K562 (cell line): ENCODE data around the gene HOMEZ. TPM values are rescaled to one million over a fixed set of nuclear protein-coding genes. Genes with fewer than 3 reads are reported as not detected.

Experiments used
- ATAC-seq: fragments of 200-7000 bp; cut with Tn5 transposase; 3 replicates; pipeline ENCODE4 v1.9.1; 2020; ENCODE audit warnings: moderate library complexity
- BruUV-seq: library from RNA; stranded (reverse); fragments of 400-500 nt; replicated peaks from 2 replicates; lab custom pipeline; 2021; lab: Mats Ljungman, UMichigan
- CTCF ChIA-PET: fragments of 300-600 bp; formaldehyde crosslinking; extraction: SDS; loops from one replicate; lab custom pipeline; 2021; ENCODE audit warnings: low intra/inter-chr PET ratio; lab: Yijun Ruan, JAX
- POLR2A ChIA-PET: fragments of 300-600, 350-650 bp; sonication (Branson Sonifier 250); formaldehyde crosslinking; extraction: SDS; loops from one replicate; lab custom pipeline; 2021; ENCODE audit warnings: antibody characterized with exemption, inconsistent platforms; lab: Yijun Ruan, JAX
- DNase-seq, 4 experiments: peaks; one replicate each; pipeline versions ENCODE4 v3.0.0 to v3.0.0-alpha.2; 2011 to 2018; ENCODE audit warnings: low spot score in 3 of 4, mixed read lengths in 3 of 4; ENCODE audit errors: extremely low read depth in 1 of 4
- FAIRE-seq: peaks from 2 replicates; lab custom pipeline; 2011; peaks lifted over from hg19 to GRCh38; lab: Jason Lieb, UNC
- H2AFZ ChIP-seq: 2 replicates; pipeline ENCODE4 v1.6.0; 2011; ENCODE audit warnings: low read depth, low read length, control low read depth, inconsistent platforms
- H3K27ac ChIP-seq: fragments of 200-600 bp; 3 replicates; pipeline ENCODE4 v1.8.0; 2011; ENCODE audit warnings: low read depth, mild to moderate bottlenecking, control low read depth, inconsistent platforms, low read length, moderate library complexity, mixed read lengths; ENCODE audit errors: extremely low read depth
- H3K27me3 ChIP-seq, 2 experiments: fragments of 300-600 bp in 1 of 2; 2 replicates in 1 of 2; 3 replicates in 1 of 2; pipeline versions ENCODE4 v1.6.0 to v1.8.0; 2011; ENCODE audit warnings: inconsistent platforms in 2 of 2, low read length in 2 of 2, mild to moderate bottlenecking in 1 of 2, mixed read lengths in 1 of 2, moderate library complexity in 1 of 2; ENCODE audit not compliant: control insufficient read depth in 2 of 2, insufficient read depth in 2 of 2
- H3K36me3 ChIP-seq: fragments of 300-600 bp; 3 replicates; pipeline ENCODE4 v1.8.0; 2011; ENCODE audit warnings: mild to moderate bottlenecking, low read length, inconsistent platforms; ENCODE audit not compliant: control insufficient read depth, insufficient read depth
- H3K4me1 ChIP-seq, 2 experiments: fragments of 200-600 bp in 1 of 2; replicated peaks in 1 of 2; 2 replicates in 1 of 2; 3 replicates in 1 of 2; pipeline versions ENCODE4 v1.5.1 to v1.8.0; 2011; ENCODE audit warnings: inconsistent platforms in 2 of 2, low read length in 2 of 2, mild to moderate bottlenecking in 1 of 2, mixed read lengths in 1 of 2, moderate library complexity in 1 of 2; ENCODE audit not compliant: control insufficient read depth in 2 of 2, insufficient read depth in 2 of 2
- H3K4me2 ChIP-seq: 2 replicates; pipeline ENCODE4 v1.6.1; 2011; ENCODE audit warnings: low read length, control low read depth, inconsistent platforms, mixed read lengths; ENCODE audit not compliant: insufficient read depth
- H3K4me3 ChIP-seq: fragments of 200-600 bp; sonication (generic), shearing (Covaris generic); 2 replicates; pipeline ENCODE4 v1.5.1; 2016; ENCODE audit warnings: control low read depth, inconsistent platforms
- H3K79me2 ChIP-seq: fragments of 200-600 bp; 3 replicates; pipeline ENCODE4 v1.8.0; 2011; ENCODE audit warnings: low read length, inconsistent platforms; ENCODE audit not compliant: control insufficient read depth, insufficient read depth
- H3K9ac ChIP-seq, 2 experiments: 2 replicates each; pipeline versions ENCODE4 v1.6.0 to v1.6.1; 2011; ENCODE audit warnings: low read depth in 2 of 2, low read length in 2 of 2, control low read depth in 1 of 2, inconsistent platforms in 1 of 2, mild to moderate bottlenecking in 1 of 2, mixed read lengths in 1 of 2; ENCODE audit not compliant: insufficient read depth in 1 of 2
- H3K9me1 ChIP-seq: one replicate; pipeline ENCODE4 v1.6.0; 2011; ENCODE audit warnings: inconsistent platforms, mild to moderate bottlenecking, low read length, moderate library complexity; ENCODE audit not compliant: control insufficient read depth, insufficient read depth
- H3K9me3 ChIP-seq: replicated peaks from 2 replicates; pipeline ENCODE4 v1.5.1; 2011; ENCODE audit warnings: low read depth, low read length, inconsistent platforms; ENCODE audit not compliant: control insufficient read depth, insufficient read depth
- H4K20me1 ChIP-seq: replicated peaks from 2 replicates; pipeline ENCODE4 v1.6.1; 2011; ENCODE audit warnings: low read length, inconsistent platforms, mixed read lengths; ENCODE audit not compliant: control insufficient read depth, insufficient read depth
- C11orf30 ChIP-seq: fragments of 450-650 bp; IDR thresholded peaks from 2 replicates; pipeline ENCODE4 v1.6.1; 2016; ENCODE audit warnings: low read depth, mild to moderate bottlenecking
- ELK3 ChIP-seq: fragments of 450-650 bp; formaldehyde crosslinking; IDR thresholded peaks from 2 replicates; pipeline ENCODE4 v1.4.0; 2020; ENCODE audit warnings: mild to moderate bottlenecking
- FOXO4 ChIP-seq: fragments of 450-650 bp; formaldehyde crosslinking; IDR thresholded peaks from 2 replicates; pipeline ENCODE4 v1.4.0; 2020; ENCODE audit warnings: mild to moderate bottlenecking, moderate library complexity
- HLTF ChIP-seq: fragments of 450-650 bp; IDR thresholded peaks from 2 replicates; pipeline ENCODE4 v1.6.1; 2016
- TAF9B ChIP-seq: fragments of 450-650 bp; IDR thresholded peaks from 2 replicates; pipeline ENCODE4 v1.6.1; 2018; ENCODE audit warnings: mild to moderate bottlenecking; ENCODE audit not compliant: partially characterized antibody
- TCF7L2 ChIP-seq: fragments of 150-350 bp; IDR thresholded peaks from 2 replicates; pipeline ENCODE4 v1.6.1; 2016; ENCODE audit warnings: low read depth, mild to moderate bottlenecking, low read length, moderate library complexity
- ZKSCAN8 ChIP-seq: fragments of 200-800 bp; sonication (Bioruptor generic); IDR thresholded peaks from 2 replicates; pipeline ENCODE4 v1.6.1; 2016; ENCODE audit warnings: missing genetic modification characterization, missing compliant biosample characterization
- ZNF133 ChIP-seq: fragments of 250-450 bp; sonication (Bioruptor Pico); IDR thresholded peaks from 2 replicates; pipeline ENCODE4 v1.4.0; 2020; ENCODE audit warnings: mild to moderate bottlenecking
- ZNF316 ChIP-seq: fragments of 450-650 bp; IDR thresholded peaks from 2 replicates; pipeline ENCODE4 v1.6.1; 2016
- ZZZ3 ChIP-seq: fragments of 450-650 bp; IDR thresholded peaks from 2 replicates; pipeline ENCODE4 v1.6.1; 2016; ENCODE audit warnings: antibody characterized with exemption, mild to moderate bottlenecking, moderate library complexity
- WGBS: fragments of 100-300 bp; shearing (Covaris generic); methylation state at CpG from one replicate; pipeline ENCODE4 v1.1.6; 2016; ENCODE audit warnings: low coverage, mixed read lengths; ENCODE audit not compliant: insufficient coverage; ENCODE audit errors: missing lambda C conversion rate; 5-methylcytosine and 5-hydroxymethylcytosine counted together
- in situ Hi-C: fragments of 300-500 bp; cut with MboI; formaldehyde crosslinking; loops from 4 replicates; pipeline ENCODE4 v1.15.0; 2018; ENCODE audit warnings: inconsistent platforms, mixed read lengths
- intact Hi-C: fragments of 100-400 bp; cut with micrococcal nuclease; formaldehyde crosslinking; loops from 2 replicates; pipeline ENCODE4 v1.14.2; 2022
- polyA plus RNA-seq, 8 experiments: library from polyadenylated mRNA; depleted of rRNA in 4 of 8; stranded (reverse) in 5 of 8; unstranded in 3 of 8; fragments of >200 nt; fragmentation: Nextera tagmentation in 2 of 8; fragmentation: Illumina TruSeq in 1 of 8; extraction: Ambion mirVana in 2 of 8; extraction: Trizol in 1 of 8; gene quantifications; 2 replicates each; pipeline versions ENCODE4 v1.2.1 to v1.2.3, GENCODE V29; 2011 to 2014; ENCODE audit warnings: inconsistent platforms in 1 of 8, missing spikeins in 1 of 8
- total RNA-seq, 7 experiments: library from RNA; depleted of rRNA in 6 of 7; stranded (reverse); fragments of >200 nt in 6 of 7; fragmentation: Illumina TruSeq in 2 of 7; extraction: Trizol in 2 of 7; gene quantifications; 2 replicates each; pipeline versions ENCODE4 v1.2.1 to v1.2.3, GENCODE V29; 2011 to 2021; ENCODE audit warnings: low replicate concordance in 1 of 7

The HOMEZ gene
- total and polyA plus RNA-seq, 9 of the 15 experiments (the other 6 are each of a cell fraction or from before 2014, with no cell fraction given) = 3.0 to 30.2 (median 16.9) TPM

GRCh38 chr14:23248601-23249000 is 37.3 kb downstream of the HOMEZ start:
- 19% methylated on average over 2 of the region's 7 CpGs for WGBS
- Histone ChIP-seq H3K4me3 (no peak overlapping the region), H3K9me3 (no peaks in the 10 kb centered on the region), H3K27ac (no peak overlapping the region), H4K20me1 (no peaks in the 10 kb centered on the region), H3K4me1 (no peaks in the 10 kb centered on the region; a peak in 3 of 5 replicates), H3K9ac (no peak overlapping the region), H3K79me2 (no peaks in the 10 kb centered on the region), H3K9me1 (no peaks in the 10 kb centered on the region), H3K27me3 (no peaks in the 10 kb centered on the region; a peak in 1 of 5 replicates), H2AFZ (no peak overlapping the region), H3K36me3 (no peaks in the 10 kb centered on the region), H3K4me2 (no peak overlapping the region)
- ATAC-seq (no peak), FAIRE-seq (no peak), DNase-seq (no peak)
- TF ChIP-seq ZNF133 (CRISPR knock-in tag) = no peak
- no peak for TF ChIP-seq ELK3 (CRISPR knock-in tag)
- no peak for TF ChIP-seq HLTF
- BruUV-seq = no TSS peak
- CTCF ChIA-PET = no interaction called here
- POLR2A ChIA-PET = interaction anchor here (1.0 to 1.1 kb wide), 2 partner anchors 10 to 16 kb away, joined by 3 read pairs; partner anchors contain the start of gene RNF212B
- in situ Hi-C loops (no loop called here), intact Hi-C loops (no loop called here)

- H3K36me3 ChIP-seq = no peaks in the 10 kb centered on the region
- H4K20me1 ChIP-seq = no peaks in the 10 kb centered on the region
- no peak overlapping the region for H2AFZ ChIP-seq
- POLR2A ChIA-PET = interaction anchor here (0.8 to 2.0 kb wide), 4 partner anchors 8 to 21 kb away, joined by 3 to 6 read pairs (median 4); partner anchors contain the start of gene RNF212B
- no peaks in the 10 kb centered on the region for H3K9me3 ChIP-seq
- no peak for ATAC-seq
- no TSS peak for BruUV-seq
- H3K79me2 ChIP-seq = no peaks in the 10 kb centered on the region
- H3K27ac ChIP-seq = no peak overlapping the region
- in situ Hi-C loops = no loop called here
- FAIRE-seq = peak; percentile 42
- H3K4me3 ChIP-seq = no peak overlapping the region
- no peak overlapping the region for H3K4me2 ChIP-seq
- no peaks in the 10 kb centered on the region for H3K27me3 ChIP-seq
- no peaks in the 10 kb centered on the region for H3K9me1 ChIP-seq
- intact Hi-C loops = no loop called here
- no peak for DNase-seq
- peak; percentile 29; the same call in 1 of the 2 replicates for TF ChIP-seq ZNF316
- TF ChIP-seq TAF9B = no peak
- no peak for TF ChIP-seq FOXO4 (CRISPR knock-in tag)
- TF ChIP-seq ZKSCAN8 (CRISPR knock-in tag) = no peak
- TF ChIP-seq ZZZ3 = no peak
- TF ChIP-seq C11orf30 = peak; percentile 16; the same call in 1 of the 2 replicates
- no peak for TF ChIP-seq TCF7L2
- TF ChIP-seq, all 486 proteins: peak for 2
- Histone ChIP-seq H3K9ac (no peak overlapping the region), H3K4me1 (no peaks in the 10 kb centered on the region; a peak in 3 of 5 replicates)
- CTCF ChIA-PET = no interaction called here
Observed at GRCh38 chr14:23245282-23245681, 40.6 kb downstream of the HOMEZ start.
